ENCODE data around the gene PCYOX1L.

PCYOX1L gene

DNA sequence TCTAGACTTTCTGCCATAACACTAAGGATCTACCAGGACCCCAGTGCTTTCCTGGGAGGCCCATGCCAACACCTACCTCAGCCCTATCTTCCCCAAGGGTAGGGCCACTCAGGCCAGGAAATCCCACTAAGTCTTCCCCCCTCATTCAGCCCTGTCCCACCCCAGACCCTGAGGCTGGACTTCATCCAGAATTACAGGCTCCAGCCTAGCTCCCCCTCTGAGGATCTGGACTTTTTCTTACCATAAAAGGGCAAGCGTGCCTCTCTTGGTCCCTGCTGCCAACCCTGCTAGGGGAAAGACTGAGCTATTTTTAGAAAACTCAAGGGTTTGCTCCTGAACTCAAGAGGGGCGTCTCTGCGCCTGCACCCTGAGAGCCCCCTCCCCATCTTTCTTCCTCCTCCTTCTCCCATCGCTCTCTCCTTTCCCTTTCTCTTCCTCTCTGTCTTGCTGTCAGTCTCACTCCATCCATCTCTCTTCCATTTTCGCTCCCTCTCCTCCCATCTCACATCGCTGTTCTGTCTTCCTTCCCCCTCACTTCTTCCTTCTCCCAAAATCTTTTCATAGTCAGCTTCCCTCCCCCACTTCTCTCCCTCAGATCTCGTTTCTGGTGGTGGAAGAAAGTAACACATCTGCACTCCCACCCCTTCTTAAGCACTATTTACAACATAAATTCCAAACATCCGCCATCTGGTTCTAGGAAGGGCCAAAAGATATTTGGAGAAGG lies 59.3 kb downstream of the PCYOX1L start:
- TF ChIP-seq TAF1 (IDR thresholded peaks at IDR 0.05; ENCODE audit: low read depth) = no peak
- no peak for TF ChIP-seq NFIC (IDR thresholded peaks at IDR 0.05)

GRCh38 chr5:149417711-149418368 lies 60.0 kb downstream of the PCYOX1L start:
- TF ChIP-seq TAF1 (IDR thresholded peaks at IDR 0.05; ENCODE audit: low read depth) = no peak
- TF ChIP-seq CREB1 (IDR thresholded peaks at IDR 0.05; ENCODE audit: low read depth) = no peak
- TF ChIP-seq CEBPB (IDR thresholded peaks at IDR 0.05) = no peak
- no peak for TF ChIP-seq NFIC (IDR thresholded peaks at IDR 0.05)
- no peak for TF ChIP-seq TCF12 (IDR thresholded peaks at IDR 0.05; ENCODE audit: low read depth)
- TF ChIP-seq RAD21 (IDR thresholded peaks at IDR 0.05; ENCODE audit: low read depth) = no peak
- TF ChIP-seq, protein P1, sequence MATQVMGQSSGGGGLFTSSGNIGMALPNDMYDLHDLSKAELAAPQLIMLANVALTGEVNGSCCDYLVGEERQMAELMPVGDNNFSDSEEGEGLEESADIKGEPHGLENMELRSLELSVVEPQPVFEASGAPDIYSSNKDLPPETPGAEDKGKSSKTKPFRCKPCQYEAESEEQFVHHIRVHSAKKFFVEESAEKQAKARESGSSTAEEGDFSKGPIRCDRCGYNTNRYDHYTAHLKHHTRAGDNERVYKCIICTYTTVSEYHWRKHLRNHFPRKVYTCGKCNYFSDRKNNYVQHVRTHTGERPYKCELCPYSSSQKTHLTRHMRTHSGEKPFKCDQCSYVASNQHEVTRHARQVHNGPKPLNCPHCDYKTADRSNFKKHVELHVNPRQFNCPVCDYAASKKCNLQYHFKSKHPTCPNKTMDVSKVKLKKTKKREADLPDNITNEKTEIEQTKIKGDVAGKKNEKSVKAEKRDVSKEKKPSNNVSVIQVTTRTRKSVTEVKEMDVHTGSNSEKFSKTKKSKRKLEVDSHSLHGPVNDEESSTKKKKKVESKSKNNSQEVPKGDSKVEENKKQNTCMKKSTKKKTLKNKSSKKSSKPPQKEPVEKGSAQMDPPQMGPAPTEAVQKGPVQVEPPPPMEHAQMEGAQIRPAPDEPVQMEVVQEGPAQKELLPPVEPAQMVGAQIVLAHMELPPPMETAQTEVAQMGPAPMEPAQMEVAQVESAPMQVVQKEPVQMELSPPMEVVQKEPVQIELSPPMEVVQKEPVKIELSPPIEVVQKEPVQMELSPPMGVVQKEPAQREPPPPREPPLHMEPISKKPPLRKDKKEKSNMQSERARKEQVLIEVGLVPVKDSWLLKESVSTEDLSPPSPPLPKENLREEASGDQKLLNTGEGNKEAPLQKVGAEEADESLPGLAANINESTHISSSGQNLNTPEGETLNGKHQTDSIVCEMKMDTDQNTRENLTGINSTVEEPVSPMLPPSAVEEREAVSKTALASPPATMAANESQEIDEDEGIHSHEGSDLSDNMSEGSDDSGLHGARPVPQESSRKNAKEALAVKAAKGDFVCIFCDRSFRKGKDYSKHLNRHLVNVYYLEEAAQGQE (IDR thresholded peaks at IDR 0.05; ENCODE audit: low read depth) = no peak
- TF ChIP-seq TEAD4 (IDR thresholded peaks at IDR 0.05) = no peak
- TF ChIP-seq YY1 (IDR thresholded peaks at IDR 0.05; ENCODE audit: low read depth) = no peak
- TF ChIP-seq EGR1 (IDR thresholded peaks at IDR 0.05) = no peak
- TF ChIP-seq USF1 (IDR thresholded peaks at IDR 0.05) = no peak
- TF ChIP-seq, protein P2, sequence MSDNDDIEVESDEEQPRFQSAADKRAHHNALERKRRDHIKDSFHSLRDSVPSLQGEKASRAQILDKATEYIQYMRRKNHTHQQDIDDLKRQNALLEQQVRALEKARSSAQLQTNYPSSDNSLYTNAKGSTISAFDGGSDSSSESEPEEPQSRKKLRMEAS (IDR thresholded peaks at IDR 0.05) = no peak
- TF ChIP-seq EP300 (IDR thresholded peaks at IDR 0.05; ENCODE audit: borderline replicate concordance) = no peak
- no peak for TF ChIP-seq FOXM1 (IDR thresholded peaks at IDR 0.05; ENCODE audit: borderline replicate concordance, low read depth)
- TF ChIP-seq ZBTB7A (IDR thresholded peaks at IDR 0.05; ENCODE audit: low read depth) = no peak

- no peak for TF ChIP-seq RAD21 (IDR thresholded peaks at IDR 0.05; ENCODE audit: low read depth)
- no peak for TF ChIP-seq EP300 (IDR thresholded peaks at IDR 0.05; ENCODE audit: borderline replicate concordance)
- TF ChIP-seq EGR1 (IDR thresholded peaks at IDR 0.05) = no peak
- TF ChIP-seq ZBTB7A (IDR thresholded peaks at IDR 0.05; ENCODE audit: low read depth) = no peak
- TF ChIP-seq CREB1 (IDR thresholded peaks at IDR 0.05; ENCODE audit: low read depth) = no peak
- TF ChIP-seq, protein P2 (IDR thresholded peaks at IDR 0.05) = no peak
- TF ChIP-seq, protein P1 (IDR thresholded peaks at IDR 0.05; ENCODE audit: low read depth) = no peak
- no peak for TF ChIP-seq TEAD4 (IDR thresholded peaks at IDR 0.05)
- TF ChIP-seq YY1 (IDR thresholded peaks at IDR 0.05; ENCODE audit: low read depth) = no peak
- no peak for TF ChIP-seq USF1 (IDR thresholded peaks at IDR 0.05)
- TF ChIP-seq TCF12 (IDR thresholded peaks at IDR 0.05; ENCODE audit: low read depth) = no peak
- no peak for TF ChIP-seq TAF1 (IDR thresholded peaks at IDR 0.05; ENCODE audit: low read depth)
- no peak for TF ChIP-seq CEBPB (IDR thresholded peaks at IDR 0.05)
Observed at GRCh38 chr5:149418910-149419531, 61.2 kb downstream of the PCYOX1L start.
